Mononuclear cell (primary cell): ENCODE measurements around the gene TMOD1. TPM values are rescaled to one million over a fixed set of nuclear protein-coding genes. Genes with fewer than 3 reads are reported as not detected.

Experiments
- H3K27me3 ChIP-seq: 2 replicates; pipeline ENCODE4 v1.6.0; 2011; ENCODE audit warnings: low read length, control low read depth; ENCODE audit not compliant: insufficient read depth
- H3K4me1 ChIP-seq: 2 replicates; pipeline ENCODE4 v1.5.1; 2011; ENCODE audit warnings: mild to moderate bottlenecking, low read length, control low read depth; ENCODE audit not compliant: insufficient read depth
- H3K4me3 ChIP-seq: 2 replicates; pipeline ENCODE4 v1.5.1; 2011; ENCODE audit warnings: mild to moderate bottlenecking, low read length, moderate library complexity
- H3K9me3 ChIP-seq: 2 replicates; pipeline ENCODE4 v1.5.1; 2011; ENCODE audit warnings: low read depth, mild to moderate bottlenecking, control low read depth, low read length
- total RNA-seq: library from RNA; depleted of rRNA; stranded (reverse); fragments of >200 nt; gene quantifications from one replicate; pipeline ENCODE4 v1.2.3, GENCODE V29; 2012

The TMOD1 gene
- total RNA-seq, 1 donor = 0.84 TPM

DNA sequence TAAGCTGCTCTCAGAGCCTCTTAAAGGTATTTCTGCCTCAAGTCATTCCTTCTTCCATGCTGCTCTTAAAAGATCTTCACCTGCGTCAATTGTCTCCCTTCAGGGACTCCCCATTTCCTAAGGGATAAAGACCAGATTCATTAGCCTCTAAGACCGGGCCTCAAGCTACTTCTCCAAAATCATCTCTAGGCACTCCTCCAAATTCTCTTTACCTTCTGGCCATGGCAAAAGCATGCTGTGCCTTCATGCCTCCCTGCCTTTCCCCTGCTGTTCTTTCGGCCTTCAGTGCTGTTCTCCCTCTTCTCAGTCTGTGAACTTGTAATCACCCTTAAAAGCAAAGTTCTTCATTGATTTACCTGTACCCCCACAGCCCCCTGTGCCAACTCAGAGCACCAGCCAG is 4.4 kb downstream of the TMOD1 start:
- no peaks in the 10 kb centered on the region for H3K9me3 ChIP-seq
- H3K4me3 ChIP-seq = no peak overlapping the region
- peaks cover 52% of the 10 kb centered on the region for H3K27me3 ChIP-seq
- H3K4me1 ChIP-seq = peaks cover 19% of the 10 kb centered on the region

DNA sequence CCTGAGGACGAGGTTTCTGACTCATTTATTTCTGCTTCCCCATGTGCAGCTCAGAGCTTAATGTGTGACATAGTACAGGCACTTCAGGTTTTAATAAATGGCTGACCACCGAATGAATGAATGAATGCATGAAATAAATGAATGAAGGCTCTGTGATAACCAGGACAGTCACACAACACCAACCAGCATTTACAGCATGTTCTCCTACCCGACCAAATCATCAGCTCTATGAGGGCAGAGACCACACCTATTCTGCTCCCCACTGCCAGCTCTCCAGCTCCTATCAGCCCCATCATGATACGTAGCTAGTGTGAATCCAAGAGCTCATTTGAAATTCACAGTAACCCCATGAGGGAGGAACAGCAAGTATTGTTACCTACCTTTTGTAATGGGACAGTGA is 4.8 kb downstream of the TMOD1 start:
- Histone ChIP-seq H3K4me3 (no peak overlapping the region), H3K9me3 (no peaks in the 10 kb centered on the region), H3K4me1 (peaks cover 16% of the 10 kb centered on the region), H3K27me3 (peaks cover 48% of the 10 kb centered on the region)

DNA sequence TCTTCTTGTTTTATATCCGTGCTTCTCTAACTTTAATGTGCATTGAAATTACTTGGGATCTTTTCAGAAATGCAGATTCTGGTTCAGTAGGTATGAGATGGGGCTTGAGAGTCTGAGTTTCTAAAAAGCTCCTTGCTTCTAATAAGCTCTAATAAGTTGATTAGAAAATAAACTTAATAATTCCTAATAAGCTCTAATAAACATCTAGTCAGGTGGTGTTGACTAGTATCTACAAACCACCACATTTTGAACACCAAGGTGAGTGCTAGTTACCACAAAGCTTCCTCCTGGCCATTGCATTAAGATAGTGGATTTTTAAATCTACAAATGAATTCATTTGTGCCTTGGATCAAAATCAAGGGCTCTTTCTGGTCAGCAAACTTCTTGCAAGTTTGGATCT is 5.3 kb downstream of the TMOD1 start:
- Histone ChIP-seq H3K27me3 (peaks cover 47% of the 10 kb centered on the region), H3K4me1 (peaks cover 14% of the 10 kb centered on the region), H3K4me3 (no peak overlapping the region), H3K9me3 (no peaks in the 10 kb centered on the region)

DNA sequence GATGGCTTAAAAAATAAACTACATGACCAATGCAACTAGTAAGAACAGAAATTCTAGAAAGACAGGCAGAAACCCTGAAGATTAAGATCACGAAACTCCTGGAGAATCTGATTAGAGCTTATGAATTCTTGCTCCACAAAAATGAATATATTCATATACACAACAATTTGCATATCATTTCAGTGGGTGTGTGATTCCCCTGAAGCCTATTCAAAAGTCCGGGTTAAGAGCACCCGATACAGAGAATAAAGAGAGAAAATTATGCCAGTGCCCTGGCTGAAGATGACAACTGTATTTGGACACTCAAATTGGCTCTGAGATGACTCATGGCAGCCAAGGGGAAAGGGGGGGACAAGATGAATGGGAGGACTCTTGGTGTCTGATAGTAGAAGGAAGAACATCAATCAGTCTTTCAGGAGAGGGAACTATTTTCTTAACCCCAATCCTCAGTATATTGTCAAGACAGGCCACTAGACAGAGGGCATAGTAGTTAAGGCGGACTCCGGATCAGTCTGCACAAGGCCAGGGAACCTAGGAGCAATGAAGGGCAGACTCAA is 6.0 kb downstream of the TMOD1 start:
- H3K9me3 ChIP-seq = no peaks in the 10 kb centered on the region
- H3K27me3 ChIP-seq = peaks cover 40% of the 10 kb centered on the region
- no peak overlapping the region for H3K4me3 ChIP-seq
- H3K4me1 ChIP-seq = peaks cover 7% of the 10 kb centered on the region

DNA sequence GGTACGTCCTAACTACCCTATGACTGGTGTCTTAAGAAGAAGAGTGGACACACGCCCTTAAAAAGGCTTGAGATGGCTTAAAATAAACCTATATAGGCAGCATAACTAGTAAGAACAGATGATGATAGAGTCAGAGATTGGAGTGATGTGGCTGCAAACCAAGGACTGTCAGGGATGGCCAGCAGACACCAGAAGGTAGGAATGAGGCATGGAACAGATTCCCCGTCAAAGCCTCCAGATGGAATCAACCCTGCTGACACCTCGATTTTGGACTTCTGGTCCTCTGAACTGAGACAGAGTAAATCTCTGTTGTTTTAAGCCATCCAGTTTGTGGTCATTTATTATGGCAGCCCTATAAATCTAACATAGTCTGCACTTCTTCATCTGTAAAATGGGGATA is 7.4 kb downstream of the TMOD1 start:
- no peak overlapping the region for H3K4me3 ChIP-seq
- H3K9me3 ChIP-seq = no peaks in the 10 kb centered on the region
- H3K27me3 ChIP-seq = peaks cover 26% of the 10 kb centered on the region
- H3K4me1 ChIP-seq = no peaks in the 10 kb centered on the region

DNA sequence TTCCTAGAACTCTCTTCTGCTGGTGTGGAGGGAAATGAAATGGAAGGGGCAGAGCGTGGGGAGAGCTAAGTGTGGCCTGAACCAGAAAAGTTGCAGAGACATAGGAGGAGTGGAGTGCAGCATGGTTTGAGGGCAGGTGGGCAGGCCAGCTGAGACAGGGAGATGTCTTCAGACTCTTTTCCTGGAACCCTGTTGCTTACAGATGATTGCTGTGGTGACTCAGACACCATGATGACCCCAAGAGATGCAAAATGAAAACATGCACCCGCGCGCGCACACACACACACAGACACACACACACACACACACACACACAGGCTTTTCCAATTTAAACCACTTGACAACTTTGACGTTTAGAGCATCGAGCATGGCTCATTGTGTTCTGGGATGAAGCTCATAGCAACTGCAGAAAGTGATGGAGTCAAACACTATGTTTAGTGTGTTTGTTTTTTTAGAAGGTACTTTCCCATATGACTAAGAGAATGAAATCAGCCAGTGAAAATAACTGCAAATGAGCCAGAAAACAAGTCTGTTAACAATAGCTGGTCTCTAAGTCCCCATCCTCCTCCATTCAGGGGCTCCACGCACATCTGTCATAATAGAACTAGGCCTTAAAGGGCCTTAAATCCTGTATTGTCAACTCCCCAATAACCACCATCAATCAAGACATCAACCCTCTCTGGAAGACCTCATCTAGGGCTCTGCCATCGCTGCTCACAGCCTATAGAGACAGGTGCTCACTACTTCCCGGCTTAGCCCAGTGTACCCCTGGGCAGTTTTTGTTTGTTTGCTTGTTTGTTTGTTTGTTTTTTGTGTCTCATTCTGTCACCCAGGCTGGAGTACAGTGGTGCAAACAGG is 9.6 kb downstream of the TMOD1 start:
- Histone ChIP-seq H3K4me1 (no peaks in the 10 kb centered on the region), H3K27me3 (peaks cover 6% of the 10 kb centered on the region), H3K9me3 (no peaks in the 10 kb centered on the region), H3K4me3 (no peak overlapping the region)

DNA sequence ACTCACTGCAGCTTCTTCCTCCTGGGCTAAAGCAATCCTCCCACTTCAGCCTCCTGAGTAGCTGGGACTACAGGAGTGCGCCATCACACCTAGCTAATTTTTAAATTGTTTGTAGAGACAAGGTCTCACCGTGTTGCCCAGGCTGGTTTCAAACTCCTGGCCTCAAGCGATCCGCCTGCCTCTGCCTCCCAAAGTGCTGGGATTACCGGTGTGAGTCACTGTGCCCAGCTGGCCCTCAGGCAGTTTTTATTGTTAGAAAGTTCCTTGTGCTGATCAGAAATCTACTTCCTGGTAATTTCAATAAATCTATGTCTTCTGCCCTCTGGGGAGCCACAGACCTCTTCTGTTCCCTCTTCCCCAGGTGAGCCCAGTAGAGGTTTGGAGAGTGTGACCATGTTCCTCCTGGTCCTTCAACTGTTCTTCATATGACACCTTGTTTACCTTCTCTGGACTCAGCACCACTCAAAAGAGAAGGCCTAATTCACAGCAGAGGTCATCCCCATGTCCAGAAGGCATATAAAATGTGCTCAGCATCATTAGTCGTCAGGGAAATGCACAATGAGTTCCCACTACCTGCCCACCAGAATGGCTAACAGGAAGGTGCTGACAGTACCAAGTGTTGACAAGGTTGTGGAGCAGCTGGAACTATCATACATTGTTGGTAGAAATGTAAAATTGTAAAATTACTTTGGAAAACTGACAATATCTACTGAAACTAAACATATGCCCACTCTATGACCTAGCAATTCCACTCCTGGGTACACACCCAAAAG is 10.4 kb downstream of the TMOD1 start:
- Histone ChIP-seq H3K4me3 (no peak overlapping the region), H3K9me3 (no peaks in the 10 kb centered on the region), H3K27me3 (peaks cover 3% of the 10 kb centered on the region), H3K4me1 (no peaks in the 10 kb centered on the region)

DNA sequence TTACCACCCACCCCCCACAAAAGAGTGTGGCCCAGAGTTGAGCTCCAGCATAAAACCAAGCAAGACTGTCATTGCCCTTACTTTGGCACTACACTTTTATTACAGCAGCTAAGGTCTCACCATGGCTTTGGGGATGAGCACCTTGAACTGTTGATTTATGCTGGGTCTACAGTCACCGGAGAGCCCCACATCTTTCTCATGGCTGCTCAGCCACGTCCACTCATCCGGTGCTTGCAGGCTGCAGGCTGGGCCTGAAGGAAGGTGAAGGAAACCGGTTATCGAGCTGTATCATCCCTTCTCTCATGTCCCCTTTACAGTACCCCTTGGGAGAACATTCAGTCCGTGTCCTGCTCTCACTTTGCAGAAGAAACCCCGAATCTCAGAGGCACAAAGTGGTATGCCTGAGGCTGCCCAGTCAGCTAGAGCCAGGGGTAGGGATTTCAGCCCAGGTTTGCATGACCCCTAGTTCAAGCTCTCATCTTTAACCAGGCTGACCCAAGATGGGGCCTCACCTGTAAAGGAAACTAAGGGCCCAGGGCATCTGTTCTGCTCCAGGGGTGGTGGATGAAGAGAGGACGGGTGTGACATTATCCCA is 11.6 kb downstream of the TMOD1 start:
- peaks cover 3% of the 10 kb centered on the region for H3K27me3 ChIP-seq
- no peaks in the 10 kb centered on the region for H3K9me3 ChIP-seq
- H3K4me1 ChIP-seq = no peaks in the 10 kb centered on the region
- no peak overlapping the region for H3K4me3 ChIP-seq

DNA sequence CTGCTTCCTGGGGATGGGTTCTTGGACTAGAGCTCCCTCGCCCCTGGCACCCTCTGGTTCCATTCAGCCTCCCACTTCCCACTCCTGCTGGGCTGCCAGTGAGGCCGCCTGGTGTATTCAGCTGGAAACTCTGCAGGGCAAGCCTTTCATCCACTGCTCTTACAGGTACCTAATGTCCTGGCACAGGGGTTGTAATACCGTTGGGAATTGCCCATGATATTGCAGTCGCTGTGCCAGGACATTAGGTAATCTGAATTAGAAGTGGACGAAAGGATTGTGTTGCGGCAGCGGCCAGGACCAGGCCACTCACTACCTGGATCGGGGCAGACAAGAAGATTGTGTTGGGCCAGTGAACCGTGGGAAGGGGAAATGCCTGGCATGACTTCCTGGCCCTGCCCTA is 13.1 kb downstream of the TMOD1 start:
- H3K9me3 ChIP-seq = no peaks in the 10 kb centered on the region
- no peak overlapping the region for H3K4me3 ChIP-seq
- peaks cover 5% of the 10 kb centered on the region for H3K27me3 ChIP-seq
- no peaks in the 10 kb centered on the region for H3K4me1 ChIP-seq

DNA sequence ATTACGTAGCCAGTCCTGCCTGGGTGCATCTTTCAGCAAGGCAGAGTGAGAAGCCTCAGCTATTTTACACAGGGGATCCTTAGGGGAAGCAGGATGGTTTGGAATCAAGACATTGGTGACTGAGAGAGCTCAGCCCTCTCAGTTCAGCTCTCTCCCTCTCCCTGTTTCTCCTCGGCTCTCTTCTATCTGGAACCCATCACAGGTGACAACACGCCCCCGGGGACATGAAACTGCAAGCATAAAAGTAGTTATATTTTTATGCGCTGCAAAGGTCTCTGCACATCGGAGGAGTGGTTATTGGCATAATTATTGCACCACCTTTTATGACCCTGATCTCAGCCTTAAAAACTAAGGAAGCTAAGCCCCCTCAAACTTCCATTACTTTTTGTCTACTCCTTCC is 14.2 kb downstream of the TMOD1 start:
- Histone ChIP-seq H3K9me3 (no peaks in the 10 kb centered on the region), H3K27me3 (peaks cover 5% of the 10 kb centered on the region), H3K4me1 (no peaks in the 10 kb centered on the region), H3K4me3 (no peak overlapping the region)

DNA sequence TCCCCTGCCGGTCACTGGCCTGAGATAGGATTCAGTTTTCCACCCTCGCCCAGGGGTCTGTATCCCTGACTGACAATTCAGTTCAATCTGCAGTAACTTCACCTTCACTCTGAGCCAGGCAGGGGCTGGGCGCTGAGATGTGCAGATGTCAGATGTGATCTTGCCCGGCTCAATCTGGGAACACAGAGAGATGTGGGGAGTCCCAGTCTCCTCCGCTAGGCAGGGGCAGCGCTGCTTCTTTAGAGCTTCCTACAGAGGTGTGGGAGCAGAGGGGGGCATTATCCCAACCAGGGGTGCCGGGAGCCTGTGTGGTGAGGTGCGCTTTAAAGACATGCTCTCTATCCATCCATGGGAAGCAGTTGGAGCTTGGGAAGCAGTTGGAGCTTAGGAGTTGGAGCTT is 14.6 kb downstream of the TMOD1 start:
- H3K4me1 ChIP-seq = no peaks in the 10 kb centered on the region
- no peaks in the 10 kb centered on the region for H3K9me3 ChIP-seq
- H3K27me3 ChIP-seq = peaks cover 5% of the 10 kb centered on the region
- no peak overlapping the region for H3K4me3 ChIP-seq

DNA sequence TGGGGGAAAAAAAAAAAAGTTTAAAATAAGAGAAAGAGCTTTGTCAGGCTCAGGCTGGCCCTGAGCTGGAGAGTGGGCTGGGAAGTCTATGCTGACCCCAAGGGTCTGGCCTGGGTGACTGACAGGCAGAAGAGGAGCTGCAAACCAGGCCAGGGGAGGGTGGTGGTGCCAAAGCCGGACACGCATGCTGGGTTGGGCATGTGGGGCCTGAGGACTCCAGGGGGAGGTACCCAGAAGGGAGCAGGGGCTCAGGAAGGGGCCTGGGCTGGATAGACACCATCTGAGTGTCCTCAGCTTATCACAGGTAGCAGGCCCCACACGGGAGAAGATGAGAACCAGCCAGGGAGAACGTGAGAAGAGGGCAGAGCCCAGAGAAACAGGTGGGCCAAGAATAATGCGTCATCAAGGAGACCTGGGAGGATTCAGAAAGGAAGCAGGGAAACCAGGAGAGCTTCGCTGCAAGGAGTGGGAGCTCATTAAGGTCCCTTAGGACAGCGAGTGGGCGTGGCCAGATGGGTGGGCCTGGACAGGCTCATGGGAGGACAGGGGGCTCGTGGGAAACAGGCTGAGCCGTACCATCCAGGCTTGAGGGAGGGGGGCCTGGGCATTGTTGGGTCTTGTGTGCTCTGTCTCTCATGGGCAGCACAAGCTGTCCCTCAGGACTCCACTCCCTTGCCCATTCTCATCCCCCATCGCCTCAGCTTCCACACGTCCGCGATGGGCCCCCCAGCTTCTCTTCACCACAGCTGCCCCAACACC is 16.0 kb downstream of the TMOD1 start:
- Histone ChIP-seq H3K4me1 (no peaks in the 10 kb centered on the region), H3K9me3 (no peaks in the 10 kb centered on the region), H3K27me3 (peaks cover 5% of the 10 kb centered on the region), H3K4me3 (no peak overlapping the region)

DNA sequence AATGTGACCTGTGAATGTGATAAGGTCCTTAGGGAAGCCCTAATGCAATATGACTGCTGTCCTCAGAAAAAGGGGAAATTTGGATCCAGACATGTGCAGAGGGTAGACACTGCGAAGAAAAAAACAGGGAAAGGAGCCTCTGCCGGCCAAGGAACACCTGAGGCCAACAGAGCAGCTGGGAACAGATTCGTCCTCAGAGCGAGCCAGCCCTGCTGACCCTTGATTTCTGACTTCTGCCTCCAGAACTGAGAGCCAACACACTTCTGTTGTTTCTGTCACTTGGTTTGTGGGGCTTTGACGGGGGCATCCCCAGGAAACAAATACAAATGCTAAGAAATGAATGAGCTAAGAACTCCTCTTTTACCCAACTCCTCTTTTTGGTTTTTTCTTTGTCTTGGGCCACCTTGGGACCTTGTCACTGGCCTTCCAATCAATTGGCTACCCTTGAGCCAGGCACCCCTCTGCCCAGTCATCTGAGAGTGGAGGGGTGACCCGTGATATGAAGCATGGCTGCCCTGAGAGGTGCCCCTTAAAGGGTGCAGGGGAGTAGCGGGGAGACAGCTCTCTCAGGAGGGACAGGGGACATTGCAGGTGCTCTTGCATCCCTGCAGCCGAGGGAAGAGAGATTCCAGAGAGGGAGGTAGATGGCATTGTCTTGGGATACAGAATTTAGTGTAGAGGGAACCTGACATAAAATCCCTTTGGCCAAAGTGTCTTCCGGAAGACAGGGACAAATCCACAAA is 16.9 kb downstream of the TMOD1 start:
- Histone ChIP-seq H3K27me3 (peaks cover 5% of the 10 kb centered on the region), H3K4me3 (no peak overlapping the region), H3K9me3 (no peaks in the 10 kb centered on the region), H3K4me1 (no peaks in the 10 kb centered on the region)

DNA sequence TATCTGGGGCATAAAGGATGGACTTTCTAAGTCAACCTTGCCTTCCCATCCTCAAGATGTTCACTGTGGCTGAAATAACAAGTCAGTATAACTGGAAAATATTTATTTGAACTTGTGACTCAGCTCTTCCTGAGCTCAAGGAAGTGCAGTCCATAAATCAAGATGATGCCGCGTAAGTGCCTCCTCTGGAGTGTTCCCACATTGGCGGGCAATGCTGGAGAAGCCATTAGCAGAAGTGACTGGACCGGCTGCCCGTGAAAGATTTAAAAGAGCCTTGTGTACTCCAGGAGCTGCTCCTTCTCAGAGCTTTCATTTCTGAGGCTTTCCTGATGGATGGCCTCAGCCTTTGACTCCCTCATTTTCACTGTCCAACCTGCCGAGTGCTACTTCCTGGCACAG is 17.4 kb downstream of the TMOD1 start:
- Histone ChIP-seq H3K4me3 (no peak overlapping the region), H3K4me1 (no peaks in the 10 kb centered on the region)

More for the DNA sequence above, 17.4 kb downstream of the TMOD1 start:
- Histone ChIP-seq H3K27me3 (peaks cover 5% of the 10 kb centered on the region), H3K9me3 (no peaks in the 10 kb centered on the region)
